Psoas muscle (tissue), 8 donors: ENCODE data around the gene PHF20. TPM values are rescaled to one million over a fixed set of nuclear protein-coding genes. Genes with fewer than 3 reads are reported as not detected.

ENCODE experiments used
- ATAC-seq, 4 donors: fragments of 200-7000 bp; cut with Tn5 transposase; one replicate each; pipeline ENCODE4 v1.9.1; 2020; ENCODE audit warnings: moderate library complexity in 3 of 4, mild to moderate bottlenecking in 2 of 4
- DNase-seq, 2 donors: peaks; one replicate each; pipeline ENCODE4 v3.0.0-alpha.2; 2020
- H3K27ac ChIP-seq: fragments of 200-600 bp; one replicate; pipeline ENCODE4 v1.8.0; 2022
- H3K27me3 ChIP-seq, 3 donors: fragments of 200-600 bp in 1 of 3; one replicate each; pipeline versions ENCODE4 v1.6.1 to v1.8.0; 2013 to 2022; ENCODE audit warnings: low read length in 2 of 3, mild to moderate bottlenecking in 2 of 3, moderate library complexity in 1 of 3; ENCODE audit not compliant: insufficient read depth in 3 of 3
- H3K36me3 ChIP-seq, 2 donors: fragments of 200-600 bp in 1 of 2; one replicate each; pipeline versions ENCODE4 v1.6.1 to v1.8.0; 2013 to 2022; ENCODE audit warnings: low read depth in 1 of 2, mild to moderate bottlenecking in 1 of 2, moderate library complexity in 1 of 2; ENCODE audit not compliant: insufficient read depth in 1 of 2
- H3K4me1 ChIP-seq: fragments of 200-600 bp; one replicate; pipeline ENCODE4 v1.8.0; 2022
- H3K4me3 ChIP-seq: fragments of 200-600 bp; one replicate; pipeline ENCODE4 v1.8.0; 2022; ENCODE audit warnings: mild to moderate bottlenecking
- H3K9me3 ChIP-seq: fragments of 200-600 bp; one replicate; pipeline ENCODE4 v1.8.0; 2022
- WGBS, 3 donors: extraction: QIAGEN DNeasy Blood & Tissue Kit; methylation state at CpG; one replicate each; pipeline versions ENCODE4 v1.1.6 to v1.1.7; 2013; 5-methylcytosine and 5-hydroxymethylcytosine counted together
- intact Hi-C, 2 donors: fragments of 100-400 bp; cut with DNase I; formaldehyde crosslinking; loops; one replicate each; pipeline versions ENCODE4 v1.11.0 to v1.14.2; 2022
- polyA plus RNA-seq, 3 donors: library from polyadenylated mRNA; stranded (reverse); fragments of 200-250 nt; gene quantifications; one replicate each; pipeline ENCODE4 v1.2.3, GENCODE V29; 2013
- total RNA-seq, 4 donors: library from RNA; stranded (reverse); fragmentation: NEBNext Ultra II Directional in 2 of 4; extraction: Animal tissue kit (Norgen Biotek cat#: 25700) in 2 of 4; gene quantifications; one replicate each; pipeline versions ENCODE4 v1.2.1 to v1.2.4, GENCODE V29; 2021 to 2023
- TF ChIP-seq, protein P1 (sequence below): fragments of 200-600 bp; IDR thresholded peaks from one replicate; pipeline ENCODE4 v1.8.0; 2022; ENCODE audit warnings: antibody characterized with exemption
- donor health status: healthy with polysubstance abuse.
- donor health status: DM: no; HTN: no; CAD: no; lungs with moderate emphysema.
- donor health status: Bipolar disorder and iron deficiency.
- donor health status: healthy.
- donor health status: DM: yes; HTN: yes; CAD: no.
- donor health status: DM: no; HTN: no; CAD: no.
- donor health status: DM: no; HTN: no; CAD: no.
- donor health status: DM: yes; HTN: yes; CAD: no.

PHF20 gene
- total and polyA plus RNA-seq, 7 donors = 32.1 to 97.9 (median 58.6) TPM

DNA sequence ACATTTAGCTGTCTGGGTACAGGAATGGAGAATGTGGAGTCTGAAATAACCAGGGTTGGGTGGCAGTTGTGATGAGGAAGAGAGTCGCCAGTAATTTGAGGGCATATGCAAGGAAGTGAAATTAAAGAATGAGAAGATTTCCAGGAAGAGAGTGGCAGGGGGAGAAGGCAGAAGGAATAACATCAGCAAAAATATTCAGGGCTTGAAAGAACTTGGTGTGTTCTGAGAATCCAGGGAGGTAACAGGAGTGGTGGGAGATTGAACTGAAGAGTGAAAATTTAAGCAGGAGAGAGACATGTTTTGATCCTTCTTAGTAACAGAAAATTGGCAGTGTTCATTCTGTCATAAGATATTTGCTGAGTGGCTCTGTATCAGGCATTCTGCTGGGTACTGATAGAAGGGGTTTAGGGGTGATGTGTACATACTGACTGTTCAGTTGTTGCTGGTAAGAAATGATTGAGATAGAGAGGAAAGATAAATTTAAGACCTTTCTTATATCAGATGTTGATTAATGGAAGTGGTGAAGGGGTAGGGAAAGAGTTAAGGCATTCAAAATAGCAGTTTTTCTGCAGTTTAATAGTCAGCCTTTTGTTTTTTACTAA is 54.7 kb downstream of the PHF20 start:
- intact Hi-C loops = loop anchor here (5.0 to 10.0 kb wide), 3 partner anchors 41 to 58 kb away; partner anchors contain the start of gene PHF20 (in 1 of the 2)
- no peaks in the 10 kb centered on the region for H3K27me3 ChIP-seq
- peak overlapping the region; percentile 50 for H3K27ac ChIP-seq
- ATAC-seq (no peak), DNase-seq (no peak)
- H3K4me1 ChIP-seq = peaks cover 27% of the 10 kb centered on the region
- no peak overlapping the region for H3K4me3 ChIP-seq
- H3K9me3 ChIP-seq = no peaks in the 10 kb centered on the region
- 67 to 89% (median 72%) methylated on average over 1 of the region's 1 CpG for WGBS, 3 donors
- peaks cover 0 to 6% of the 10 kb centered on the region in 2 donors for H3K36me3 ChIP-seq
- TF ChIP-seq, protein P1, sequence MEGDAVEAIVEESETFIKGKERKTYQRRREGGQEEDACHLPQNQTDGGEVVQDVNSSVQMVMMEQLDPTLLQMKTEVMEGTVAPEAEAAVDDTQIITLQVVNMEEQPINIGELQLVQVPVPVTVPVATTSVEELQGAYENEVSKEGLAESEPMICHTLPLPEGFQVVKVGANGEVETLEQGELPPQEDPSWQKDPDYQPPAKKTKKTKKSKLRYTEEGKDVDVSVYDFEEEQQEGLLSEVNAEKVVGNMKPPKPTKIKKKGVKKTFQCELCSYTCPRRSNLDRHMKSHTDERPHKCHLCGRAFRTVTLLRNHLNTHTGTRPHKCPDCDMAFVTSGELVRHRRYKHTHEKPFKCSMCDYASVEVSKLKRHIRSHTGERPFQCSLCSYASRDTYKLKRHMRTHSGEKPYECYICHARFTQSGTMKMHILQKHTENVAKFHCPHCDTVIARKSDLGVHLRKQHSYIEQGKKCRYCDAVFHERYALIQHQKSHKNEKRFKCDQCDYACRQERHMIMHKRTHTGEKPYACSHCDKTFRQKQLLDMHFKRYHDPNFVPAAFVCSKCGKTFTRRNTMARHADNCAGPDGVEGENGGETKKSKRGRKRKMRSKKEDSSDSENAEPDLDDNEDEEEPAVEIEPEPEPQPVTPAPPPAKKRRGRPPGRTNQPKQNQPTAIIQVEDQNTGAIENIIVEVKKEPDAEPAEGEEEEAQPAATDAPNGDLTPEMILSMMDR = no peak

DNA sequence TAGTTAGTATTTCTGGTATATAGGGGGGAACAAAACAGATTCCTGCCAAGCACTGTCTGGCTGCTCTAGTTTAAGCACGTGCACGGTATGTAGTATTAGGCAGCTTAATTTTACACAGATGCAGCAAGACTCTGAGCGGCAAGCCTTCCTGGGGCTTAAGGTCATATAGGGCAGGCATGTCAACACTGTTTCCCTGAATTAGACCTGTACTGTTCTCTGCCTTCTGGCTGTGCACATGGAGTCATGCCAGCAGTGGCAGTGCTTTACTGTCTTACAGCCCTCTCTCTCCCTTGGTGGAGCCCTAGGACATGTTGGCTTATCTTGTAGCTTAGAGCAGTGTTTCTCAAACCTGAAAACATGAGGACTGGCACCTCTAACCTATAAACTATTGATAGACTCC is 56.6 kb downstream of the PHF20 start:
- peak; percentile 92 to 96 (median 95) for ATAC-seq
- intact Hi-C loops = loop anchor here (5.0 to 10.0 kb wide), 3 partner anchors 39 to 56 kb away; partner anchors contain the start of gene PHF20 (in 1 of the 2)

DNA sequence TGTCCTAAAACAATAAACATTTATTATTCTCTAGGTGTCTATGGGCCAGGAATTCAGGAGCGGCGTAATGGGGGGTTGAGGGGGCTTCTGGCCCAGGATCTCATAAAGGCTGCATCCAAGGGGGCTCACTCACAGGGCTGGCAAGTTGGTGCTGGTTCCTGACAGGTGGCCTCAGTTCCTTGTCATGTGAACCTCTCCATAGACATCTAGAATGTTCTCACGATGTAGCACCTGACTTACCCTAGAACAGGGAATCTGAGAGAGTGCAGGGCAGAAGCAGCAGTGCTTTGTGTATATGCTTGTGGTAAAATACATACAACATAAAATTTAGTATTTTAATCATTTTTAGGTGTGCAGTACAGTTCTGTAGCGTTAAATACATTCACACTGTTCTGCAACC is 57.1 kb downstream of the PHF20 start:
- Histone ChIP-seq H3K4me3 (no peak overlapping the region), H3K27me3 (no peaks in the 10 kb centered on the region), H3K4me1 (peaks cover 34% of the 10 kb centered on the region), H3K27ac (peak overlapping the region; percentile 72), H3K9me3 (no peaks in the 10 kb centered on the region), H3K36me3 (peaks cover 0 to 2% of the 10 kb centered on the region in 2 donors)
- intact Hi-C loops = loop anchor here (5.0 to 10.0 kb wide), 3 partner anchors 38 to 57 kb away; partner anchors contain the start of gene PHF20 (in 1 of the 2)
- DNase-seq (no peak), ATAC-seq (peak; percentile 18 to 57 (median 38))
- TF ChIP-seq, protein P1 = no peak
- WGBS, 3 donors = 79 to 92% (median 83%) methylated on average over 4 of the region's 4 CpGs

More for the DNA sequence above, 56.6 kb downstream of the PHF20 start:
- no peaks in the 10 kb centered on the region for H3K27me3 ChIP-seq
- peak; percentile 70 to 91 for DNase-seq
- peaks cover 0 to 6% of the 10 kb centered on the region in 2 donors for H3K36me3 ChIP-seq
- TF ChIP-seq, protein P1 = no peak
- peak overlapping the region; percentile 72 for H3K27ac ChIP-seq
- no peak overlapping the region for H3K4me3 ChIP-seq
- H3K4me1 ChIP-seq = peaks cover 34% of the 10 kb centered on the region
- H3K9me3 ChIP-seq = no peaks in the 10 kb centered on the region
- 26 to 27% (median 26%) methylated on average over 3 of the region's 3 CpGs for WGBS, 3 donors

DNA sequence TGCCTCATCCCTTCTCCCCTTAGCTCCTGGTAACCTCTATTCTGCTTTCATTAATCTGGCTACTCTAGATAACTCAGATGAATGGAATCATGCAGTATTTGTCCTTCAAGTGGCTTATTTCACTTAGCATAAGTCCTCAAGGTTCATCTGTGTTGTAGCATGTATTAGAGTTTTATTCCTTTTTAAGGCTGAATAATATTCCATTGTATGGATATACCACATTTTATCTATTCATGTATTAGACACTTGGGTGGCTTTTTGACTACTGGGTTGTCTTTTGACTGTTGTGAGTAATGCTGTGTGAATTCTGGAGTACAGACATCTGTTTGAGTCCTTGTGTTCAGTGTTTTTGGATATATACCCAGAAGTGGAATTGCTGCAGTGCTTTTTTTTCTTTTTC is 58.4 kb downstream of the PHF20 start:
- no peaks in the 10 kb centered on the region for H3K9me3 ChIP-seq
- H3K36me3 ChIP-seq = no peaks in the 10 kb centered on the region
- no peak overlapping the region for H3K4me3 ChIP-seq
- DNase-seq = no peak
- no peak for ATAC-seq
- peaks cover 34% of the 10 kb centered on the region for H3K4me1 ChIP-seq
- H3K27ac ChIP-seq = no peak overlapping the region
- intact Hi-C loops = no loop called here
- TF ChIP-seq, protein P1 = no peak
- H3K27me3 ChIP-seq = no peaks in the 10 kb centered on the region
